Panc1 (cell line): ENCODE results near the gene CHSY3.

Source experiments
- POLR2AphosphoS5 ChIP-seq: IDR thresholded peaks from 2 replicates; pipeline ENCODE4 v1.6.1; 2012; ENCODE audit warnings: mild to moderate bottlenecking, low read depth, low read length, moderate library complexity
- REST ChIP-seq, 2 experiments: IDR thresholded peaks; 2 replicates each; pipeline ENCODE4 v1.6.1; 2011 to 2012; ENCODE audit warnings: low read depth in 2 of 2, control low read depth in 1 of 2, low read length in 1 of 2, mild to moderate bottlenecking in 1 of 2, moderate library complexity in 1 of 2; ENCODE audit not compliant: insufficient read depth in 1 of 2
- TCF7L2 ChIP-seq: IDR thresholded peaks from 2 replicates; pipeline ENCODE4 v1.6.1; 2011; ENCODE audit warnings: mild to moderate bottlenecking, low read depth, low read length, inconsistent platforms
- TF ChIP-seq, protein P1 (sequence below): fragments of 450-650 bp; IDR thresholded peaks from 2 replicates; pipeline ENCODE4 v1.5.1; 2017; ENCODE audit warnings: mild to moderate bottlenecking

DNA sequence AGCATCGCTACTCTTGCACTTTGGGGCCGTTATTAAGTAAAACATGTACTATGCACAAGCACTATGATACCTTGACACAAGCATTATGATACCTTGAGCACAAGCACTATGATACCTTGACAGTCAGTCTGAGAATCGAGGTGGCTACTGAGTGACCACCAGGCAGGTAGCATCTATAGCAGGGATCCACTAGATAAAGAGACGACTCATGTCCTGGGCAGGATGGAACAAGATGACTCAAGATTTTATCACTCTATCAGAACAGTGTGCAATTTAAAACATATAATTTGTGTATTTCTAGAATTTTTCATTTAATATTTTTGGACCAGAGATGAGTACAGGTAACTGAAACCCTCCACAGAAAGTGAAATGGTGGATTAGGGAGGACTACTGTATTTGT is 16.9 kb downstream of the CHSY3 start:
- TF ChIP-seq, protein P1, sequence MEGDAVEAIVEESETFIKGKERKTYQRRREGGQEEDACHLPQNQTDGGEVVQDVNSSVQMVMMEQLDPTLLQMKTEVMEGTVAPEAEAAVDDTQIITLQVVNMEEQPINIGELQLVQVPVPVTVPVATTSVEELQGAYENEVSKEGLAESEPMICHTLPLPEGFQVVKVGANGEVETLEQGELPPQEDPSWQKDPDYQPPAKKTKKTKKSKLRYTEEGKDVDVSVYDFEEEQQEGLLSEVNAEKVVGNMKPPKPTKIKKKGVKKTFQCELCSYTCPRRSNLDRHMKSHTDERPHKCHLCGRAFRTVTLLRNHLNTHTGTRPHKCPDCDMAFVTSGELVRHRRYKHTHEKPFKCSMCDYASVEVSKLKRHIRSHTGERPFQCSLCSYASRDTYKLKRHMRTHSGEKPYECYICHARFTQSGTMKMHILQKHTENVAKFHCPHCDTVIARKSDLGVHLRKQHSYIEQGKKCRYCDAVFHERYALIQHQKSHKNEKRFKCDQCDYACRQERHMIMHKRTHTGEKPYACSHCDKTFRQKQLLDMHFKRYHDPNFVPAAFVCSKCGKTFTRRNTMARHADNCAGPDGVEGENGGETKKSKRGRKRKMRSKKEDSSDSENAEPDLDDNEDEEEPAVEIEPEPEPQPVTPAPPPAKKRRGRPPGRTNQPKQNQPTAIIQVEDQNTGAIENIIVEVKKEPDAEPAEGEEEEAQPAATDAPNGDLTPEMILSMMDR = no peak
- TF ChIP-seq REST (IDR thresholded peaks at IDR 0.05; ENCODE audit: insufficient read depth in 1 of 2, low read depth in 2 of 2, low read length in 1 of 2) = no peak
- no peak for TF ChIP-seq POLR2AphosphoS5
- no peak for TF ChIP-seq TCF7L2
